AG04449 (cell line): ENCODE results near the gene DDX3X.

ENCODE experiments used
- CTCF ChIA-PET: fragments of 350-600 bp; formaldehyde crosslinking; extraction: SDS; loops from one replicate; lab custom pipeline; 2021; ENCODE audit warnings: antibody characterized with exemption; lab: Yijun Ruan, JAX
- POLR2A ChIA-PET: fragments of 400-600, 350-600 bp; formaldehyde crosslinking; extraction: SDS; loops from one replicate; lab custom pipeline; 2020; ENCODE audit warnings: antibody characterized with exemption, inconsistent platforms; lab: Yijun Ruan, JAX
- DNase-seq: peaks from one replicate; pipeline ENCODE4 v3.0.0-alpha.2; 2010; ENCODE audit warnings: low read depth, low spot score
- H3K4me3 ChIP-seq: 2 replicates; pipeline ENCODE4 v1.5.1; 2011; ENCODE audit warnings: low read depth, mild to moderate bottlenecking, control low read depth, low read length
- CTCF ChIP-seq: IDR thresholded peaks from one replicate; pipeline ENCODE4 v1.5.1; 2011; ENCODE audit warnings: mild to moderate bottlenecking, moderate library complexity, low read length, control low read depth, inconsistent platforms; ENCODE audit not compliant: insufficient read depth; ENCODE audit errors: missing control alignments

DDX3X gene

GRCh38 chrX:41334363-41335197 is 618 bp downstream of the DDX3X start:
- peak overlapping the region; percentile 86 for H3K4me3 ChIP-seq
- DNase-seq: no peak
- TF ChIP-seq CTCF: no peak
- ChIA-PET CTCF (no interaction called here), POLR2A (interaction anchor here (0.9 kb wide), 1 partner anchor 58 kb away, joined by 3 read pairs; no protein-coding TSS in a partner anchor)

GRCh38 chrX:41335198-41335957 is 1.4 kb downstream of the DDX3X start:
- no peak for DNase-seq
- peak overlapping the region; percentile 86 for H3K4me3 ChIP-seq
- no peak for TF ChIP-seq CTCF
- CTCF ChIA-PET: interaction anchor here (1.0 kb wide), 1 partner anchor 82 kb away, joined by 3 read pairs; no protein-coding TSS in a partner anchor
- POLR2A ChIA-PET: no interaction called here

GRCh38 chrX:41335958-41336331 is 2.0 kb downstream of the DDX3X start:
- no peak for DNase-seq
- POLR2A ChIA-PET: no interaction called here

GRCh38 chrX:41336447-41336846 is 2.5 kb downstream of the DDX3X start:
- DNase-seq: no peak
- CTCF ChIA-PET: no interaction called here
- peak overlapping the region; percentile 86 for H3K4me3 ChIP-seq
- TF ChIP-seq CTCF: no peak
- POLR2A ChIA-PET: no interaction called here

More at GRCh38 chrX:41335958-41336331, 2.0 kb downstream of the DDX3X start:
- H3K4me3 ChIP-seq: peak overlapping the region; percentile 86
- no peak for TF ChIP-seq CTCF
- CTCF ChIA-PET: interaction anchor here (1.0 kb wide), 1 partner anchor 83 kb away, joined by 3 read pairs; no protein-coding TSS in a partner anchor

- no peak for TF ChIP-seq CTCF
- POLR2A ChIA-PET: no interaction called here
- no peak for DNase-seq
- CTCF ChIA-PET: no interaction called here
- peak overlapping the region; percentile 15; the same call in 1 of the 2 replicates for H3K4me3 ChIP-seq
Observed at GRCh38 chrX:41337140-41337539, 3.2 kb downstream of the DDX3X start.

- no peak overlapping the region for H3K4me3 ChIP-seq
- POLR2A ChIA-PET: no interaction called here
- TF ChIP-seq CTCF: no peak
Observed at GRCh38 chrX:41338436-41338835, 4.5 kb downstream of the DDX3X start.

More at GRCh38 chrX:41338436-41338835, 4.5 kb downstream of the DDX3X start:
- DNase-seq: no peak
- CTCF ChIA-PET: no interaction called here
